Testis (tissue), 3 donors: ENCODE data around the gene DHX8. TPM values are rescaled to one million over a fixed set of nuclear protein-coding genes. Genes with fewer than 3 reads are reported as not detected.

Experiments
- DNase-seq: peaks from one replicate; pipeline ENCODE4 v3.0.0-alpha.2; 2019
- H3K27ac ChIP-seq, 2 donors: fragments of 200-600 bp; sonication (generic); one replicate each; pipeline ENCODE4 v1.5.1; 2019
- H3K27me3 ChIP-seq: fragments of 200-600 bp; sonication (generic); one replicate; pipeline ENCODE4 v1.5.1; 2019
- H3K36me3 ChIP-seq: fragments of 200-600 bp; sonication (generic); one replicate; pipeline ENCODE4 v1.5.1; 2017; ENCODE audit warnings: low read depth; ENCODE audit errors: missing control alignments
- H3K4me1 ChIP-seq: fragments of 200-600 bp; sonication (generic); one replicate; pipeline ENCODE4 v1.5.1; 2019
- H3K4me3 ChIP-seq, 2 donors: fragments of 200-600 bp; sonication (generic); one replicate each; pipeline ENCODE4 v1.5.1; 2017 to 2019
- H3K9me3 ChIP-seq: fragments of 200-600 bp; sonication (generic); one replicate; pipeline ENCODE4 v1.5.1; 2017
- POLR2A ChIP-seq: fragments of 450-650 bp; IDR thresholded peaks from one replicate; pipeline ENCODE4 v1.6.1; 2017; ENCODE audit warnings: antibody characterized with exemption, mild to moderate bottlenecking, moderate library complexity
- WGBS, 2 donors: methylation state at CpG; one replicate each; pipeline ENCODE4 v1.1.5; 2018; 5-methylcytosine and 5-hydroxymethylcytosine counted together
- intact Hi-C: fragments of 100-400 bp; cut with DNase I; formaldehyde crosslinking; loops from one replicate; pipeline ENCODE4 v1.15.1; 2023; ENCODE audit warnings: low total_unique reads
- polyA plus RNA-seq: library from polyadenylated mRNA; stranded (reverse); fragments of 350-450 nt; fragmentation: Illumina TruSeq; extraction: RNeasy Lipid Tissue Mini Kit (QIAGEN cat#74804); gene quantifications from one replicate; pipeline ENCODE4 v1.2.3, GENCODE V29; 2014; ENCODE audit warnings: low read depth, low replicate concordance; ENCODE audit not compliant: insufficient read depth
- total RNA-seq, 2 donors: library from RNA; depleted of rRNA; stranded (reverse); fragments of >200 nt; gene quantifications; one replicate each; pipeline ENCODE4 v1.2.3, GENCODE V29; 2016
- TF ChIP-seq, protein P1 (sequence below), 3 experiments: fragments of 450-650 bp in 2 of 3; fragments of 200-600 bp in 1 of 3; sonication (generic) in 1 of 3; IDR thresholded peaks; one replicate each; pipeline ENCODE4 v1.5.1; 2016 to 2019; ENCODE audit warnings: antibody characterized with exemption in 3 of 3, mild to moderate bottlenecking in 2 of 3, moderate library complexity in 1 of 3

DHX8 gene
- total and polyA plus RNA-seq, 3 donors from 2014 or later, result 63.4 to 74.3 (median 68.0) TPM

GRCh38 chr17:43467981-43468581, 15.7 kb upstream of the DHX8 start:
- H3K27me3 ChIP-seq, result no peaks in the 10 kb centered on the region

GRCh38 chr17:43468691-43469139, 15.1 kb upstream of the DHX8 start:
- 85 to 88% methylated on average over 3 to 4 of the region's 4 CpGs for WGBS, 2 donors
- H3K4me1 ChIP-seq, result no peaks in the 10 kb centered on the region

More at GRCh38 chr17:43467981-43468581, 15.7 kb upstream of the DHX8 start:
- TF ChIP-seq, protein P1, sequence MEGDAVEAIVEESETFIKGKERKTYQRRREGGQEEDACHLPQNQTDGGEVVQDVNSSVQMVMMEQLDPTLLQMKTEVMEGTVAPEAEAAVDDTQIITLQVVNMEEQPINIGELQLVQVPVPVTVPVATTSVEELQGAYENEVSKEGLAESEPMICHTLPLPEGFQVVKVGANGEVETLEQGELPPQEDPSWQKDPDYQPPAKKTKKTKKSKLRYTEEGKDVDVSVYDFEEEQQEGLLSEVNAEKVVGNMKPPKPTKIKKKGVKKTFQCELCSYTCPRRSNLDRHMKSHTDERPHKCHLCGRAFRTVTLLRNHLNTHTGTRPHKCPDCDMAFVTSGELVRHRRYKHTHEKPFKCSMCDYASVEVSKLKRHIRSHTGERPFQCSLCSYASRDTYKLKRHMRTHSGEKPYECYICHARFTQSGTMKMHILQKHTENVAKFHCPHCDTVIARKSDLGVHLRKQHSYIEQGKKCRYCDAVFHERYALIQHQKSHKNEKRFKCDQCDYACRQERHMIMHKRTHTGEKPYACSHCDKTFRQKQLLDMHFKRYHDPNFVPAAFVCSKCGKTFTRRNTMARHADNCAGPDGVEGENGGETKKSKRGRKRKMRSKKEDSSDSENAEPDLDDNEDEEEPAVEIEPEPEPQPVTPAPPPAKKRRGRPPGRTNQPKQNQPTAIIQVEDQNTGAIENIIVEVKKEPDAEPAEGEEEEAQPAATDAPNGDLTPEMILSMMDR (IDR thresholded peaks at IDR 0.05), result no peak
- no peak for TF ChIP-seq POLR2A
- H3K36me3 ChIP-seq, result no peaks in the 10 kb centered on the region
- H3K4me3 ChIP-seq, result no peak overlapping the region
- WGBS, 2 donors, result 53 to 60% methylated on average over 9 of the region's 9 CpGs
- H3K27ac ChIP-seq, result no peak overlapping the region
- DNase-seq, result no peak
- no peaks in the 10 kb centered on the region for H3K9me3 ChIP-seq
- intact Hi-C loops, result no loop called here
- H3K4me1 ChIP-seq, result no peaks in the 10 kb centered on the region

GRCh38 chr17:43469145-43469544, 14.6 kb upstream of the DHX8 start:
- intact Hi-C loops, result no loop called here
- H3K4me1 ChIP-seq, result no peaks in the 10 kb centered on the region
- H3K9me3 ChIP-seq, result no peaks in the 10 kb centered on the region
- no peaks in the 10 kb centered on the region for H3K36me3 ChIP-seq
- H3K4me3 ChIP-seq, result no peak overlapping the region
- DNase-seq, result no peak
- 85 to 92% methylated on average over 4 of the region's 4 CpGs for WGBS, 2 donors
- no peaks in the 10 kb centered on the region for H3K27me3 ChIP-seq
- TF ChIP-seq, protein P1 (IDR thresholded peaks at IDR 0.05), result no peak
- TF ChIP-seq POLR2A, result no peak
- H3K27ac ChIP-seq, result no peak overlapping the region

More at GRCh38 chr17:43468691-43469139, 15.1 kb upstream of the DHX8 start:
- H3K4me3 ChIP-seq, result no peak overlapping the region
- H3K27me3 ChIP-seq, result no peaks in the 10 kb centered on the region
- DNase-seq, result no peak
- intact Hi-C loops, result no loop called here
- no peak overlapping the region for H3K27ac ChIP-seq
- TF ChIP-seq, protein P1 (IDR thresholded peaks at IDR 0.05), result no peak
- TF ChIP-seq POLR2A, result no peak
- H3K9me3 ChIP-seq, result no peaks in the 10 kb centered on the region
- H3K36me3 ChIP-seq, result no peaks in the 10 kb centered on the region

- no peak for TF ChIP-seq POLR2A
- TF ChIP-seq, protein P1 (IDR thresholded peaks at IDR 0.05), result no peak
- H3K36me3 ChIP-seq, result no peaks in the 10 kb centered on the region
- H3K4me1 ChIP-seq, result no peaks in the 10 kb centered on the region
- 85 to 96% methylated on average over 2 of the region's 2 CpGs for WGBS, 2 donors
- no peaks in the 10 kb centered on the region for H3K9me3 ChIP-seq
- intact Hi-C loops, result no loop called here
- no peak for DNase-seq
- no peak overlapping the region for H3K4me3 ChIP-seq
- H3K27ac ChIP-seq, result no peak overlapping the region
- H3K27me3 ChIP-seq, result no peaks in the 10 kb centered on the region
These were observed 12.1 kb upstream of the DHX8 start for GRCh38 chr17:43471585-43472160.
